Transverse colon (tissue), 4 donors: ENCODE results near the gene KSR1. TPM values are rescaled to one million over a fixed set of nuclear protein-coding genes. Genes with fewer than 3 reads are reported as not detected.

ENCODE experiments used
- DNase-seq: peaks from one replicate; pipeline ENCODE4 v3.0.0-alpha.2; 2019
- H3K27ac ChIP-seq, 4 donors: fragments of 200-600 bp; sonication (generic); 2 replicates each; pipeline ENCODE4 v1.5.1; 2016 to 2018; ENCODE audit warnings: inconsistent platforms in 4 of 4
- H3K27me3 ChIP-seq: fragments of 200-600 bp; sonication (generic); 2 replicates; pipeline ENCODE4 v1.5.1; 2017; ENCODE audit warnings: inconsistent platforms
- H3K36me3 ChIP-seq, 4 donors: fragments of 200-600 bp; sonication (generic); 2 replicates each; pipeline ENCODE4 v1.5.1; 2017 to 2019; ENCODE audit warnings: inconsistent platforms in 4 of 4
- H3K4me1 ChIP-seq, 4 donors: fragments of 200-600 bp; sonication (generic); 2 replicates each; pipeline ENCODE4 v1.5.1; 2017 to 2020; ENCODE audit warnings: inconsistent platforms in 4 of 4
- H3K4me3 ChIP-seq, 4 donors: fragments of 200-600 bp; sonication (generic); 1 replicate in 1 of 4; 2 replicates in 3 of 4; pipeline versions ENCODE4 v1.5.1 to v1.6.1; 2017 to 2019; ENCODE audit warnings: inconsistent platforms in 4 of 4
- H3K9me3 ChIP-seq, 2 donors: fragments of 200-600 bp; sonication (generic); 2 replicates each; pipeline ENCODE4 v1.5.1; 2017 to 2019; ENCODE audit warnings: inconsistent platforms in 2 of 2
- CTCF ChIP-seq, 5 experiments: fragments of 200-600 bp in 3 of 5; fragments of 450-650 bp in 2 of 5; sonication (generic) in 3 of 5; IDR thresholded peaks; 1 replicate in 2 of 5; 2 replicates in 3 of 5; pipeline ENCODE4 v1.5.1; 2016 to 2017; ENCODE audit warnings: antibody characterized with exemption in 5 of 5, inconsistent platforms in 3 of 5, mild to moderate bottlenecking in 2 of 5, moderate library complexity in 1 of 5
- EP300 ChIP-seq: sonication (generic); formaldehyde crosslinking; IDR thresholded peaks from one replicate; pipeline ENCODE4 v1.6.1; 2017; ENCODE audit warnings: antibody characterized with exemption, low read depth
- POLR2A ChIP-seq: fragments of 450-650 bp; IDR thresholded peaks from one replicate; pipeline ENCODE4 v1.6.1; 2016; ENCODE audit warnings: antibody characterized with exemption, mild to moderate bottlenecking, moderate library complexity
- POLR2AphosphoS5 ChIP-seq, 3 donors: sonication (generic); formaldehyde crosslinking; IDR thresholded peaks; one replicate each; pipeline ENCODE4 v1.6.1; 2016; ENCODE audit warnings: antibody characterized with exemption in 3 of 3
- WGBS, 2 donors: methylation state at CpG; one replicate each; pipeline ENCODE4 v1.1.5; 2018; ENCODE audit warnings: low coverage in 1 of 2; 5-methylcytosine and 5-hydroxymethylcytosine counted together
- in situ Hi-C, 4 donors: fragments of 200-750 bp; cut with MboI; loops; one replicate each; pipeline versions ENCODE4 v1.15.0 to v1.15.1; 2017; ENCODE audit warnings: low sequenced_read_pairs in 3 of 4, low pct_ligation_motif_present in 1 of 4, low pct_unique_long_range_greater_than_20kb in 1 of 4
- intact Hi-C: fragments of 100-400 bp; cut with DNase I; formaldehyde crosslinking; loops from one replicate; pipeline ENCODE4 v1.15.1; 2023; ENCODE audit warnings: low total_unique reads
- total RNA-seq, 4 donors: library from RNA; depleted of rRNA; stranded (reverse); fragments of >200 nt; gene quantifications; one replicate each; pipeline ENCODE4 v1.1.0, GENCODE V29; 2016

Gene KSR1
- total RNA-seq, 4 donors from 2014 or later: 8.2 to 55.7 (median 30.9) TPM

- H3K27me3 ChIP-seq: no peaks in the 10 kb centered on the region
- H3K4me3 ChIP-seq: no peak overlapping the region
- TF ChIP-seq POLR2AphosphoS5 (IDR thresholded peaks at IDR 0.05) (no peak), POLR2A (no peak), CTCF (IDR thresholded peaks at IDR 0.05) (no peak), EP300 (no peak)
- H3K27ac ChIP-seq: no peak overlapping the region
- intact Hi-C loops (no loop called here), in situ Hi-C loops (loop anchor here in 1 of 4 donors (10.0 kb wide), 1 partner anchor 64 kb away; no protein-coding TSS in a partner anchor)
- WGBS, 2 donors: 64 to 79% methylated on average over 3 to 5 of the region's 5 CpGs
- H3K9me3 ChIP-seq: no peaks in the 10 kb centered on the region
- H3K4me1 ChIP-seq: peaks cover 0 to 14% (median 7%) of the 10 kb centered on the region in 4 donors
- no peaks in the 10 kb centered on the region for H3K36me3 ChIP-seq
- DNase-seq: no peak
Observed at GRCh38 chr17:27568811-27569210, 112.6 kb downstream of the KSR1 start.

- intact Hi-C loops: no loop called here
- Histone ChIP-seq H3K27ac (no peak overlapping the region), H3K36me3 (no peaks in the 10 kb centered on the region), H3K9me3 (no peaks in the 10 kb centered on the region), H3K4me3 (no peak overlapping the region), H3K27me3 (no peaks in the 10 kb centered on the region), H3K4me1 (peaks cover 0 to 14% (median 7%) of the 10 kb centered on the region in 4 donors)
- no peak for DNase-seq
- TF ChIP-seq CTCF (IDR thresholded peaks at IDR 0.05) (peak in 4 of 5 experiments; percentile 17 to 38 (median 31)), POLR2A (no peak)
- WGBS, 2 donors: 78 to 81% methylated on average over 3 to 6 of the region's 6 CpGs
- in situ Hi-C loops: loop anchor here in 1 of 4 donors (10.0 kb wide), 1 partner anchor 64 kb away; no protein-coding TSS in a partner anchor
Observed at GRCh38 chr17:27569257-27569722, 113.0 kb downstream of the KSR1 start.

GRCh38 chr17:27569884-27570577 is 113.8 kb downstream of the KSR1 start:
- peaks cover 0 to 14% (median 7%) of the 10 kb centered on the region in 4 donors for H3K4me1 ChIP-seq
- no peaks in the 10 kb centered on the region for H3K36me3 ChIP-seq
- no peaks in the 10 kb centered on the region for H3K9me3 ChIP-seq
- no peak for TF ChIP-seq EP300
- in situ Hi-C loops (loop anchor here in 1 of 4 donors (10.0 kb wide), 1 partner anchor 65 kb away; no protein-coding TSS in a partner anchor), intact Hi-C loops (no loop called here)
- WGBS, 2 donors: 79 to 95% methylated on average over 4 to 7 of the region's 7 CpGs
- H3K4me3 ChIP-seq: no peak overlapping the region
- peak; percentile 23 for DNase-seq
- H3K27me3 ChIP-seq: no peaks in the 10 kb centered on the region
- no peak overlapping the region for H3K27ac ChIP-seq

GRCh38 chr17:27570578-27570914 is 114.3 kb downstream of the KSR1 start:
- intact Hi-C loops (no loop called here), in situ Hi-C loops (no loop called here)
- no peak overlapping the region for H3K27ac ChIP-seq
- DNase-seq: no peak
- H3K9me3 ChIP-seq: no peaks in the 10 kb centered on the region
- peaks cover 0 to 14% (median 7%) of the 10 kb centered on the region in 4 donors for H3K4me1 ChIP-seq
- no peaks in the 10 kb centered on the region for H3K27me3 ChIP-seq
- no peak for TF ChIP-seq POLR2A
- TF ChIP-seq EP300: no peak
- no peak for TF ChIP-seq CTCF (IDR thresholded peaks at IDR 0.05)
- no peak for TF ChIP-seq POLR2AphosphoS5 (IDR thresholded peaks at IDR 0.05)
- 80 to 91% methylated on average over 1 to 7 of the region's 7 CpGs for WGBS, 2 donors
- H3K4me3 ChIP-seq: no peak overlapping the region
- H3K36me3 ChIP-seq: no peaks in the 10 kb centered on the region
